NCI-H460 (cell line): Measurements from ENCODE around the gene TBCEL. TPM values are rescaled to one million over a fixed set of nuclear protein-coding genes. Genes with fewer than 3 reads are reported as not detected.
"Not testable (repeated sequence)": the region's sequence is repeated elsewhere in the genome, so short reads cannot be mapped to it uniquely, and the experiment has no call there.

Source experiments
- DNase-seq: peaks from one replicate; pipeline ENCODE4 v3.0.0-alpha.2; 2016; ENCODE audit warnings: low read depth; ENCODE audit errors: extremely low read depth
- total RNA-seq: library from RNA; depleted of rRNA; stranded (reverse); fragments of >200 nt; shearing (Covaris generic); gene quantifications from 2 replicates; pipeline ENCODE4 v1.2.3, GENCODE V29; 2014

TBCEL gene
- total RNA-seq, 1 experiment from 2014 or later = 9.4 TPM

DNA sequence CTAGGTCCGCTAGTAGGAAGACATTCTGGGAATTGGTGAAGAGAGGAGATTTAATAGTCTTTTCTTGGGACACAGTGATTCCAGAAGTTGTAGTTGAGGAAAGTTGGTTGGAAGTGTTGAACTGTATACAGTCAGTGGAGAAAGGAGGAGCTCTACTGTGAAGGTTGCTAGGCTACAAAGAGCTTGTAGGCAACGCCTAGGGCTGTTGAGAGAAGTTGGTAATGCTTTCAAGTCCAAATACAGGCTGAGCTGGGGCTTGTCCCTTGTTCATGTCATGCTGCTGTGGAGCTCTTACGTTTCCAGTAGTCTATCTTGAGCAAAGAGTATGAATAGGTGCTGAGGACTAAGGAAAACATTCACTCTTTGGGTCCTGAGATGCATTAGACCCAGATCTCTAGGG, 1.1 kb downstream of the TBCEL start:
- no peak for DNase-seq

GRCh38 chr11:121029153-121029552, 5.3 kb downstream of the TBCEL start:
- no peak for DNase-seq

GRCh38 chr11:121029813-121030445, 6.0 kb downstream of the TBCEL start:
- DNase-seq = no peak

GRCh38 chr11:121031167-121031566, 7.3 kb downstream of the TBCEL start:
- DNase-seq = no peak

DNA sequence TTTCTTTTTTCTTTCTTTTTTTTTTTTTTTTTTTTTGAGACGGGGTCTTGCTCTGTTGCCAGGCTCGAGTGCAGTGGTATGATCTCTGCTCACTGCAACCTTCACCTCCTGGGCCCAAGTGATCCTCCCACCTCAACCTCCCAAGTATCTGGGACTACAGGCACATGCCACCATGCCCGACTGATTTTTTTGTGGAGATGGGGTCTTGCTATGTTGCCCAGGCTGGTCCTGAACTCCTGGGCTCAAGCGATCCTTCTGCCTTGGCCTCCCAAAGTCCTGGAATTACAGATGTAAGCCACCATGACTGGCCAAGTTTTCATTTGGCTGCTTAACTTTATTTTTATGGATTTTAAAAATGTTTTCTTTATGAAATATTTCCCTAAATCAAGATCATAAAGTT, 7.7 kb downstream of the TBCEL start:
- DNase-seq = not testable (repeated sequence)

GRCh38 chr11:121032546-121032945, 8.6 kb downstream of the TBCEL start:
- no peak for DNase-seq

- no peak for DNase-seq
These were observed 9.7 kb downstream of the TBCEL start for GRCh38 chr11:121033635-121034034.

- DNase-seq = no peak
These were observed 11.4 kb downstream of the TBCEL start for GRCh38 chr11:121035169-121035755.

DNA sequence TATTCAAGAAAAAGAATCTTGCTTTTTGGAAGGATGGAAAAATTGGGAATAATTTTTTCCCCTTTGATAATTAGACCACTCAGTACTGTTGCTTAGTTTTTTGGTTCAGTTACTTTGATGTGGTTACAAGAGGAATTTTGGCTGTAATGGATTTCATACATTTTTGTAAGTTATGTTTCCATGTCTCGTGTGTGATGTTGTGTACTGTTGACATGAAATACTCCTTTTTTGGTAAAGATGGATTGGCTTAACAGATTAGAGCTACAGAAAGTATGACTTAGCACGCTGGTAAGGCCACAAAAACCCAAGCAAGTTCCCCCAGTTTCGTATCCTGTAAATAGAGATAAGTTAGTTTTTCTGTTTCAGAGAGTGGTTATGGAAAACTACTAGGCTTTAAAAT, 11.9 kb downstream of the TBCEL start:
- DNase-seq = no peak

DNA sequence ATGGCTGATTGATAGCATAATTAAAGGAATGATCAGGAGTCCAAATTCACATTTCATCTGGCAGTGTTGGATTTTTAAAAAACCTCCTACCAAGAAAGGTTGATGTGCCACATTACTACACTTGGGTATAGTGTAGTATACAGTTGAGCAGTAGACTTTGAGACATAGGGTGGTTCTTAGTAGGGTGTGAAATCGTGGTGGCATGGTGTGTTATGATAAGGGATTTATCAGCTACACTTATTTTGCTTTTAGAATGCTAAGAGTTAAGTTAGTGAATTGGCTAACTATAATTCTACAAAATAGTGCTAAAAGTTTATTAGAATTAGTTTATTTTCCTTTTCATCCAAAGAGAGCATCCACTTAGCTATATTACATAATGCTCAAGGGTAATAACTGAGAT, 13.1 kb downstream of the TBCEL start:
- no peak for DNase-seq

DNA sequence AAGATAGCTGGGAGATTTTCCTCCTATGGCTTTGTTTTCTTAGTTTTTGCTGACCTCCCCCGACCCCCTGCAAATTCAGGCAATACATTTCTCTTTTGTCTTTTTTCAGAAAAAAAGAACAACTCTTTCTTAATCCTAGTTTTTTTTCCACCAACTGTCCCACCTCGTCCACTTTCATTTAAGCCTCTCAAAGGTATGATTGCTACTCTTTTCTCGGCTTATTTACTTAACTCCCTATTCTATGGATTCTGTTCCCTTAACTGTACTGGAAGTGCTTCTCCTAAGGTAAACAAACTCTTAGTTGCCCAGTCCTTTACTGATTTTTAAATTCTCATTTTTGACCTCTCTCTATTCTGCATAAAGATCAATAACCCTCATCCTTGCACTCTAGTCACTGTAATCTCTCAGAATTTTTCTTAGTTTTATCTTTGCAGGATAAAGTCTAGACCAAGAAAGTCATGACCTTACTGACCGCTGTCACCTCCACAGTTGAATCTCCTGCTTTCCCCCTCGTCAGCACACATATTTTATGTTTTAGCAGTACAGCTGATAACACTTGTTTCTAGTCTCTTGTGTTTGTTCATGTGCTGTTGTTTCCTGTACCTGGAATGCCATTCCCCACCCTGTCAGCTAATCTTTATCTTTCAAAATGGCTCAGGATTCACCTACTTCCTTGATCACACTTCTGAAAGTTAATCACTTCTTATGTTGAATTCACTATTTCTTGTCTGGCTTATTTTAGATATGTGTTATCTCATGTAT, 14.9 kb downstream of the TBCEL start:
- DNase-seq = no peak

DNA sequence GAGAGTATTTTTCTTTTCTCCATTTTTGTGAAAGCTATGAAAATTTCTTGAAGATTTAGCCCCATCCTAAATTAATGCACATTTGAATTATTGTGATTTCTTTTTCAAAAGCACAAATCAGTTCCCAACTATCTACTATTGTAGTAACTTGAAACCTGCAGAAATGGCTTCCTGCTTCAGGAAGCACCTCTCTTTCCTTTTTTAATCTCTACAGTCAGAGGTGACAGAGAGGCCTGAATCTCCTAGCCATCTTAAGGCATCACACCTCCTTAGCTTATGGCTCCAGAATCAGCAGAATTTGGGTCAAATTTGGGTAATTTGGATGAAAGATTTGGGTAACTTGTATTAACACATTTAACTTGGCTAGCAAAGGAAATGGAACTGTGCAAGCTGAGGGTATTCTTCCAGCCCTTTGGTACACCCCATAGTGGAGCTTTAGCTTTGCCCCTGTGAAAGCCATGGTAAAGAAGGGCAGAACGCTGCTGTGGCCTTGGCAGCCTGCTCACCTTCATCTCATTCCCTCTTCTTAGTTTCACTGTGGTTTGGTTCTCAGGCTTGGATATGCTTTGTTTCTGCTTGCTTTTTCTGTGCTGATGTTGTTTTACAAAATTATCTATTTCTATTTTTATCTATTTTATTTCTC, 16.2 kb downstream of the TBCEL start:
- no peak for DNase-seq

GRCh38 chr11:121040614-121041002, 16.7 kb downstream of the TBCEL start:
- DNase-seq = no peak

DNA sequence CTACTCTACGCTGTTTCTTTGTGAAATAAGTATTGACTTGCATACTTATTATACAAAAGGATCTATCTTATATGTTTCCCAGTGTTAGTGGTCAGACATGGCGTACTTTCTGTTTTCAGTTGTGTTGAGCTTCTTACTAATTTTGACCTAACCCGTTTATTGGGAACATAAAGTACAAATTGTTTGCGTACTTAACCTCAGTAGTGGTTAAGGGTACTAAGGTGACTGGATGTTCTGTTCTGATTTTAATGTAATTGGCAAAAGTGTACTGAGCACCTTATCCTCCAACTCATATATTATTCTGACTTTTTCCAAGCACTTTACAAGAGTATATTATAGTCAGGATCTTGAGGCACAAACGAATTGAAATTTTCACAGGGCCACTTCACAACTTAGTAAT, 17.2 kb downstream of the TBCEL start:
- no peak for DNase-seq

GRCh38 chr11:121042296-121042695, 18.4 kb downstream of the TBCEL start:
- no peak for DNase-seq

DNA sequence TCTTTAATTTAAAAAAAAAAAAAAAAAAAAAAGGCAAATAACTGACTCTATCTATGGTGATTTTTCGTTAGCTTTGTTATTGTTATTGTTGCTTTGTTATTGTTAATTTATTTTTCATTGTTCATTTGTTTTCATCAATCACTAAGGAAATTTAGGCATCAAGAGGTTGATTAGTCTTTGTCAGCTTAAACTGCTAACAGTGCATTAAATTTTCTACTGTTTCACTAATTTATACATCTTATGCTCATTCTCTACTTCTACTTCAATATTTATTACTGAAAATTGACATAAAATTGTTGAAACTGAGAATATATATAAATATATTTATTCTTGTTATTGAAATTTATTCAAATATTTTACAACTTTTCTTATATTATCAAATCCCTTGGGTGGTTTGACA, 24.0 kb downstream of the TBCEL start:
- DNase-seq = no peak

GRCh38 chr11:121048464-121049233, 24.7 kb downstream of the TBCEL start:
- no peak for DNase-seq

GRCh38 chr11:121053244-121053643, 29.3 kb downstream of the TBCEL start:
- no peak for DNase-seq

- no peak for DNase-seq
These were observed 30.4 kb downstream of the TBCEL start for GRCh38 chr11:121054266-121054665.

DNA sequence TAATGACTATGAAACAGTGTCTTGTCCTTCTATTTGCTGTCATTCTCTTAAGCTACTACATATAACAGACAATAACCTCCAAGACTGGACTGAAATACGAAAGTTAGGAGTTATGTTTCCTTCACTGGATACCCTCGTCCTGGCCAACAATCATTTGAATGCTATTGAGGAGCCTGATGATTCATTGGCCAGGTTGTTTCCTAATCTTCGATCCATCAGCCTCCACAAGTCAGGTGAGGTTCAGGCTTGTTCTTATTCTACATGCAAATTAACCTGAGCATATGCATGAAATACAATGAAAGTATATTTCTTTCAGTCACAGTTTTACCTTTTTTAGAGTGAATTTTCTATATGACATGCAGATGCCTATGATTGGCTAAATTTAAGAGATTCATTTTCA, 31.2 kb downstream of the TBCEL start:
- DNase-seq = no peak

GRCh38 chr11:121057922-121058321, 34.0 kb downstream of the TBCEL start:
- no peak for DNase-seq
